Left cardiac atrium (tissue), 4 donors: ENCODE data around the gene SLC6A14. TPM values are rescaled to one million over a fixed set of nuclear protein-coding genes. Genes with fewer than 3 reads are reported as not detected.

Experiments
- ATAC-seq, 2 donors: fragments of 200-7000 bp; cut with Tn5 transposase; one replicate each; pipeline ENCODE4 v1.9.1; 2020; ENCODE audit warnings: mild to moderate bottlenecking in 2 of 2, moderate library complexity in 2 of 2
- DNase-seq: peaks from one replicate; pipeline ENCODE4 v3.0.0-alpha.2; 2020
- intact Hi-C, 2 donors: fragments of 100-400 bp; cut with DNase I; formaldehyde crosslinking; loops; one replicate each; pipeline versions ENCODE4 v1.14.1 to v1.15.1; 2022 to 2023
- long read RNA-seq: library from polyadenylated mRNA; unstranded; transcript quantifications from one replicate; pipeline ENCODE4 v2.0.0, GENCODE V29; 2021
- total RNA-seq, 2 donors: library from RNA; stranded (reverse); fragmentation: NEBNext Ultra II Directional; extraction: Animal tissue kit (Norgen Biotek cat#: 25700); gene quantifications; one replicate each; pipeline ENCODE4 v1.2.1, GENCODE V29; 2021
- donor health status: DM: no; HTN: yes; CAD: no.
- donor health status: DM: no; HTN: yes; CAD: no; lungs with severe emphysema.
- donor health status: DM: yes; HTN: yes; CAD: no.
- donor health status: Dilated cardiomyopathy.

The SLC6A14 gene, protein sequence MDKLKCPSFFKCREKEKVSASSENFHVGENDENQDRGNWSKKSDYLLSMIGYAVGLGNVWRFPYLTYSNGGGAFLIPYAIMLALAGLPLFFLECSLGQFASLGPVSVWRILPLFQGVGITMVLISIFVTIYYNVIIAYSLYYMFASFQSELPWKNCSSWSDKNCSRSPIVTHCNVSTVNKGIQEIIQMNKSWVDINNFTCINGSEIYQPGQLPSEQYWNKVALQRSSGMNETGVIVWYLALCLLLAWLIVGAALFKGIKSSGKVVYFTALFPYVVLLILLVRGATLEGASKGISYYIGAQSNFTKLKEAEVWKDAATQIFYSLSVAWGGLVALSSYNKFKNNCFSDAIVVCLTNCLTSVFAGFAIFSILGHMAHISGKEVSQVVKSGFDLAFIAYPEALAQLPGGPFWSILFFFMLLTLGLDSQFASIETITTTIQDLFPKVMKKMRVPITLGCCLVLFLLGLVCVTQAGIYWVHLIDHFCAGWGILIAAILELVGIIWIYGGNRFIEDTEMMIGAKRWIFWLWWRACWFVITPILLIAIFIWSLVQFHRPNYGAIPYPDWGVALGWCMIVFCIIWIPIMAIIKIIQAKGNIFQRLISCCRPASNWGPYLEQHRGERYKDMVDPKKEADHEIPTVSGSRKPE
- not detected for total RNA-seq
- long read RNA-seq: 0 reads

DNA sequence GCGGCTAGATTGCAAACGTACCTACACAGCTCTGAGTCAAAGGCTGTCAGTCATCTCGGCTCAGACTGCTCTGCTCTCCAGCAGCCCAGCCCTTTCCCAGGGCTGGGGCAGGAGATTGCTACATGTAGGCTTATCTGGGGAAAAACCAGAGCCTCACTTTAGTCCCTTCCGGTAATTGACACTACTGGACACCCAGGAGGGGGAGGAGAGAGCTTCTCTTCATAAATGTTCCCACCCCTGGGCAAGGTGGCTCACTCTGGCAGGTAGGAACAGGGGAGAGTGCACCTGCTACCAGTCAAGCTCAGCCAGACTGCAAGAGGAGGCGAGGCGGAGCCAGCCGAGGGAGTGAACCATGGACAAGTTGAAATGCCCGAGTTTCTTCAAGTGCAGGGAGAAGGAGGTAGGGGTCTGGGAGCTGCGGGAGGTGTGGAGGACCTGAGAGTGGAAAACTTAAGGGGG, at the start of gene SLC6A14:
Gene SLC6A14, plus strand, starts transcription at position 249 of the 459 bp plus-strand sequence. Its CDS starts 104 bp downstream, at position 353.
- no peak for ATAC-seq
- DNase-seq: no peak
- intact Hi-C loops: no loop called here

DNA sequence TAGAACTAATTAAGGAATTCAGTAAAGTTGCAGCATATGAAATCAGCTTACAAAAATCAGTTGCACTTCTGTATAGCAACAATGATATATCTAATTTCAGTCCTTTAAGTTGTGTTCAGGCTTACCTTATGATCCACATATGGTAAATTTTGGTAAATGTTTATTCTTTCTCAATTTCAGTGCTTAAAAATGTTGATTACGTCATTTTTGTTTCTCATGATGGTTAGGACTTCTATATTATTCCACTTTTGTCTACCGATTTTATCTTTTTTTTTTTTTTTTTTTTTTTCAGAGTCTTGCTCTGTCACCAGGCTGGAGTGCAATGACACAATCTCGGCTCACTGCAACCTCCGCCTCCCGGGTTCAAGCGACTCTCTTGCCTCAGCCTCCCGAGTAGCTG, 40.7 kb upstream of the SLC6A14 start:
- DNase-seq (no peak), ATAC-seq (no peak)
- intact Hi-C loops: no loop called here

DNA sequence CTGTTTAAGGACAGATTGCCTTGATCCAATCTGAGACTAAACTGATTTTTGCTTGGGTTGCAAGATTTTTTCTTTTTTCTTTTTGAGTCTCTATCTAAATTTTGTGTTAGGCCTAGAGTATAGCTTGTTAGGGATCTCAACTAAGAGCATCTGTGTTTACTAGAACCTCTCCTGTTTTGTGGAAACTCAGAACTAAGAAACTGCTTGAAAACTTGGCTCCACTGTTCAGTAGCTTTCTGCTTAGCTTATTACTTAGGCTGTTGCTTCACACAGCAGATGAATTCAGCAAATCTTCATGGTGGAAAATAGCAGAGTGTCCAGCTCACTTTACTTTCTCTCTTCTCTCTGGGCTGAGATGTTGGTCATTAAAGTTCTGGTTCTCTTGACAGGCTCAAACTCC, 36.7 kb upstream of the SLC6A14 start:
- intact Hi-C loops: no loop called here
- DNase-seq: no peak
- no peak for ATAC-seq

DNA sequence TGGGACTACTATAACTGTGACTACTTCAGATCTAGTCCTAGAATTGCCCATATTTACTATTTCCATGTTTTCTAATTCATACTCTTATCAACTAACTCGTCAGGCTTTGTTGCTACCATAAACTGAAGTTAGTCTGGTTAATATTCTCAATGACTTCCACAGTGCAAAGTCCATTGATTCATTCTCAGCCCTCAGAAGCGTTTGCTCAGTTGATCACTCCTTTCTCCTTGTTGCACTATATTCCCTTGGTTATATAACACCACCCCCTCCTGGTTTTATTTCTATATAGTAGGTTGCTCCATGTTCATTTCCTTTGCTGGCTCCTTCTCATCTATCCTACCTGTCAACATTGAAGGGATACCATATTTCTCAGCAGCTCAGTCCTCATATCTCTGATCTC, 27.2 kb upstream of the SLC6A14 start:
- intact Hi-C loops: no loop called here
- DNase-seq: no peak
- ATAC-seq: no peak

DNA sequence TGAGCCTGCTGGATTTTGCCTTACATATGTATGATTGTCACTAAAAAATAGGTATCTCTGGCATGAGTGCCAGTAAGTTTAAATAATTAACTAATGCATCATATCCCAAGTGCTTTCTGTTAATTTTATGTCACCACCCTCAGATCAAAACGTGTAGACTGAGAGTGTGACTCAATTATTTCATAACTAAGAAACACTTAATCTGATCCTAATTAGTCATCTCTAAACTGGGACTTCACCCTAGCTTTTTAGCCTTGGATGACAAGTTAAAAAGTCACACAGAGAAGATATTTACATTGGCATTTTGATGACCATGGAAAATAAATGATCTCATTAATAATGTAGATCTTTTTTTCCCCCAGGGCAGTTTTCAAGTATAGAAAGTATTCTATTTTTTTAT, 23.1 kb upstream of the SLC6A14 start:
- ATAC-seq: no peak
- intact Hi-C loops: no loop called here
- DNase-seq: no peak

DNA sequence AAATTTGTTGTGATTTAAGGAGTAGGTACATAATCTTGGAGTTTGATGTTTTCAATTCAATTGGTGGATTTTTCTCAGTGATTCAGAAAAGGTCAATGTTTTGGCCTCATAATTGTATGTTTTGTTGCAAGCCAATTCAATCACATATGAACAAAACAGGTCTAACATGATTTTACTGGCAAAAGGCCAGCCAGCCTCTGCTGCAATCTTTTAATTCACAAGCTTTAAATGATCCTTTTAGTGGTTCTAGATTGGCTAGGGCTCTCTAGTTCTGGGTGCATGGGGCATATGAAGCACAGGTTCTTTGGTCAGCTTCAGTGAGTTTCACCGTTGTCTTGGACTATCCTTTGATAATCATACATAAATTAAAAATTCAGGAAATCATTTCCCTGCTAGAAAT, 19.2 kb upstream of the SLC6A14 start:
- DNase-seq (no peak), ATAC-seq (no peak)
- intact Hi-C loops: no loop called here

DNA sequence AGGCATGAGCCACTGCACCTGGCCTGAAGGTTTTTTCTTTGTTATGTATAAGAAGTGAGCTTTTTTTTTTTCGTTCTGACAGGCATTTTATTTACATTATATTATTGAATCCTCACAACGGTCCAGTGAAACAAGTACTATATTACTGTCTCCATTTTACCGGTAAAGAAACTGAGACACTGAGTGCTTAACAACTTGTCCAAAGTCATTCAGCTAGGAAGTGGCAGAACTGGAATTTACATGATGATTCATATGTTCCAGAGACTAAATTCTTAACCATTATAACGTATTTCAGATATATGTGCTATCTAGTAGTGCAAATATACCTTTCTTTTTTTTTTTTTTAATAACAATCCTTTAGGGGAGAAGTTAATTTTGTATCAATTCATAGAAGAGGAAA, 18.4 kb upstream of the SLC6A14 start:
- no peak for DNase-seq
- intact Hi-C loops: no loop called here
- ATAC-seq: no peak

DNA sequence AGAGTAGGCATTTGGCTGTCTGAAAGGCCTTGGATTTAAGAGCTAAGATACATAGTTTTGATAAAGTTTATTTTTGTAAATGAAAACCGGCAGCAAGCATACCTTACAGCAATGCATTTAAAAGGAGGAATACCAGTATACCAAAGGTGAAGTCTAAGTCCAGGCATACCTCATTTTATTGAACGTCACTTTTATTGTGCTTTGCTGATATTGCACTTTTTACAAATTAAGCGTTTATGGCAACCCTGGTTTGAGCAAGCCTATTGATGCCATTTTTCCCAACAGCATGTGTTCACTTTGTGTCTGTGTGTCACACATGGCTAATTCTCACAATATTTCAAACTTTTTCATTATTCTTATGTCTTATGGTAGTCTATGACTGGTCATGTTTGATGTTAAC, 8.4 kb upstream of the SLC6A14 start:
- no peak for DNase-seq
- no peak for ATAC-seq
- intact Hi-C loops: no loop called here

DNA sequence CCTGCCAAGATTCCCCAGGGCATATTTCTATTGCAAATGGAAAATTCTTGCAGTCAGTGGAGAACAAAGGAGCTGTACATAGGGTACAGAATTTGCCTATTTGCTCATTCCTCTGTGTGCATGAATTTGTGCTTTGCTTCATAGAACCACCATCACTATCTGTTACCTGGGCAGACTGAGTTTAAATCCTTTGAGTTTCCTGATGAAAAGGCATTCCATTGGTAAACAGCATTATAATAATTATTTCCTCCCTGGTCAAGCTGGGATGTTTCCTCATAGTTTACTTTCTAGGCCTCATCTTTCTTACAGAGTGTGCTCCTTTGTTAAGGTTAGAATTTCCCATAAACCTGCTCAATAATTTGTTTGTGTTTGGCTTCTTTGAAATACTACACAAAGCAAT, 809 bp upstream of the SLC6A14 start:
- intact Hi-C loops: no loop called here
- ATAC-seq: no peak
- DNase-seq: no peak

DNA sequence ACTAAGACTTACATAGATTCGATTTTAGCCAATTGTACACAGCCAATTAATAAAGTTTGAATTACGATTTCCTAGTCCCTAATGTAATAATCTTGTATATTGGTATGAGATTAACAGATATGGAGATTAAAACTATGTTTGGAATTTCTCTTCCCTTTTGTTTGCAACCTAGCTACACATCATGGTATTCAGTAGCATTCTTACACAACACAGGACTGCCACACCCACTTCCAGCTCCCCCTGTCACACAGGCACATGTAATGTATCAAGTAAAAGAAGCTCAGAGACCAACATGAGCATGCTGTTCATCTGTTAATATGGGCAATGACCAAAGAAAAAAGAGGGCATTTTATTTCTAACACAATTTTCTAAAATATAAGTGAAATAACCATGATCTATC, 12.8 kb downstream of the SLC6A14 start:
- no peak for DNase-seq
- intact Hi-C loops: no loop called here
- ATAC-seq: no peak

DNA sequence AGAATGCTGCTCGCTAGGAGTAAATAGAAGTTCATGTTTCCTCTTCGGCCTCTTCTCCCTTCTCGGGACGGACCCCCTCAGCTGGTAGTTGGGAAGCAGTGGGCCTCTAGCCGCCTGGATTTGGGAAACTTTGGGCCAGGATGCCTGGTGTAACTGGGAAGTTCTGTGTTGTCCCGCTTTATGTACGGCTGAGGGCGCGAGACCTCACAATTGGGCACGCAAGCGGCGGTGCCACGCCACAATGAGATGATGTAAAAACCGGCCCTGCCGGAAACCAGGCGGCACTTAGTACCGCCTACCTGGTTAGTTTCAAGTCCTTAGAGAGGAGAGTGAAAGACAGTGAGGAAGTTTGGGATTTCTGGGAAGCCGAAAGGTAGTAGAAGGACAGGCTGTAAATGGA, 26.4 kb downstream of the SLC6A14 start, which contains the start of gene CT83:
Gene CT83, minus strand, starts transcription at position 155 of the 400 bp plus-strand sequence. Its CDS starts 120 bp downstream, at position 35.
- ATAC-seq: no peak
- intact Hi-C loops: no loop called here
- no peak for DNase-seq

DNA sequence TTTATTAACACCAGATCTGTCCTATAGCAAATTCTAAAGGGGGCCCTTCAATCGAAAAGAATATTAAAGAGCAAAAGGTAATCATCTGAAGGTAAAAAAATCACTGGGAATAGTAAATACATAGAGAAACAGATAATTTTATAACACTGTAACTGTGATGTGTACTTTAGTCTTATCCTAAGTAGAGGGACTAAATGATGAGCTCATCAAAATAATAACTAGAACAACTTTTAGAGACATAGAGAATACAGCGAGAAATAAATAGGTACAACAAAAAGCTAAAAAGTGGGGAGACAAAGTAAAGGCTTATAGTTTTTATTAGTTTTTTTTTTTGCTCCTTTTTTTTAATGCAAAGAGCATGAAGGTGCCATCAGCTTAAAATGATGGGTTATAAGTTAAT, 43.7 kb downstream of the SLC6A14 start:
- ATAC-seq (no peak), DNase-seq (no peak)
- intact Hi-C loops: no loop called here

DNA sequence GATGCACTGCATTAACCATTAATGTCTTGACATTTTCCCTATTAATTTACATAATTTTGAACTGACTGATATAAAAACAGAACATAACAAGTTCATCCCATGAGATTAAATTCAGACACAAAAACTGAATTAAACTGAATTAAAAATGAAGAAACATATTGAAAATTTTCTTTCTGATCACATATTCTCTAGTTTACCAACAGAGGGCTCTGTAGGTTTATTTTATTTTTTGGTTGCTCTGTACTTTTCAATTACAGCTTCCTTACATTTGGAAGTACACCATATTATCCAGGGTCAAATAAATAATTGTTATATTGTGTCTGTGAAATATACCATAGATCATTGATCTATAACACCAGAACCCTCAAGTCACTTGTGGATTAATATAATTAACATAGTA, 53.7 kb downstream of the SLC6A14 start:
- DNase-seq (no peak), ATAC-seq (no peak)
- intact Hi-C loops: loop anchor here in 1 of 2 donors (10.0 kb wide), 1 partner anchor 1765 kb away; no protein-coding TSS in a partner anchor

DNA sequence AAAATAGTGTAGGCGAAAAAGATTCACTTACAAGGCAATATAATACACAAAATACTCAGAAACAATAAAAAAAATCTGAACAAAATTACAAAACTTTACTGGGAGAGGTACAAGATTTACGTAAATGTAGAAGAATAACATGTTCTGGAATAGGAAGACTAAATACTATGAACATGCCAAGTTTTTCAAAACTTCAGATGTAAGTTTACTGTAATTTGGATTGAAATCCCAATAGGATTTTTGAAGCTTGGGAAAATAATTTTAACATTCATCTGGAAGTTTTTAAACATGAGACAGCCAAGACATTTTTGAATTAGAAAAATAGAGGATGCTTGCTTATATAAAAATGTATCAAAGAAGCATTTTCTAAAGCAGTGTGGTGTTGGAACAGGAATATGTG, 56.9 kb downstream of the SLC6A14 start:
- no peak for DNase-seq
- no peak for ATAC-seq
- intact Hi-C loops: loop anchor here in 1 of 2 donors (10.0 kb wide), 1 partner anchor 1762 kb away; no protein-coding TSS in a partner anchor

DNA sequence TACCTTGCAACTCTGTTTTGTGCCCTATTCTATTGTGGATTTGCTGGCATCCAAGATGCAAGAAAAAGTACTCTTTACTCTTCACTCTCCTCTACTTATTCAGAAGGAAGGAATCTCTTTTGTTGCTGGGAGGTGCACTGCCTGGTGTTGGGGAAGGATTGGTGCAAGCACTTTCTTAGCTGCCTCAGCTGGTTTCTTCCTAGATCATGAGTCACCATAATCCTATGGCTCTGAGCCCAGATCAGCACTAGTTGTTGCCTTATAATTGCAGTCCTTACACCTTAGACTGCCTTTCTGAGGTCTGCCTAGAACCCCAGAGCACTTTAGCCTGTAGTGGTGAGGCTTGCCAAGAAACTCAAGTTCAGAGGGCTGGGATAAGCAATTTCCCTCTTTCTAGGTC, 63.4 kb downstream of the SLC6A14 start:
- no peak for DNase-seq
- intact Hi-C loops: loop anchor here in 1 of 2 donors (10.0 kb wide), 1 partner anchor 1755 kb away; no protein-coding TSS in a partner anchor
- no peak for ATAC-seq

Other genes starting within 250 kb of the SLC6A14 start
- not detected for gene CT83, start 26.4 kb downstream of the SLC6A14 start, total RNA-seq